ENCODE results near the gene GATA3. TPM values are rescaled to one million over a fixed set of nuclear protein-coding genes. Genes with fewer than 3 reads are reported as not detected.

Gene GATA3
- total RNA-seq, 1 experiment from 2014 or later, result 5.0 TPM

DNA sequence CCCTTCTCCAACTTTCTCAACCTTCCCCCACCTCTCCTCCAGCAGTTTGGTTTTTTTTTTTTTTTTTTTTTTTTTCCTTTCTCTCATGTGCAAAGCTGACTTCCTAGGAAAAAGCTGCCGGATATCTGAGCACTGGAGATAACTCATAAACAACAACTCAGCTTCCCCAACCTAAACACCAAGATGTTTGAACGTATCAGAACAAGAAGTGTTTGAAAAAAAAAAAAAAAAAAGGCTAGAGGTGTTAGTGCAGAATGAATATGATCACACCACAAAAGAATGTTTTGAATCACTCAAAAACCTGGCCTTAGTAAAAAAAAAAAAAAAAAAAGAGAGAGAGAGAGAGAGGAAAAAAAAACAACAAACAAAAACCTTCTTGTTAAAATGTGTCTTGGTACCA, 11.2 kb downstream of the GATA3 start:
- CTCF ChIA-PET, result interaction anchor here (0.7 kb wide), 2 partner anchors 291 to 458 kb away, joined by 3 to 4 read pairs; no protein-coding TSS in a partner anchor
- H3K27ac Mint-ChIP-seq (ENCODE audit: unreplicated experiment), result no peak overlapping the region
- no peaks in the 10 kb centered on the region for H3K27me3 Mint-ChIP-seq (ENCODE audit: unreplicated experiment)
- no TSS peak for BruUV-seq (replicated peaks)
- H3K9me3 Mint-ChIP-seq (ENCODE audit: low read depth, unreplicated experiment), result no peaks in the 10 kb centered on the region
- peaks cover 23% of the 10 kb centered on the region for H3K36me3 Mint-ChIP-seq (ENCODE audit: insufficient read depth, unreplicated experiment)
- intact Hi-C loops (cut with micrococcal nuclease; ENCODE audit: unreplicated experiment), result no loop called here
- TF ChIP-seq, protein P1, sequence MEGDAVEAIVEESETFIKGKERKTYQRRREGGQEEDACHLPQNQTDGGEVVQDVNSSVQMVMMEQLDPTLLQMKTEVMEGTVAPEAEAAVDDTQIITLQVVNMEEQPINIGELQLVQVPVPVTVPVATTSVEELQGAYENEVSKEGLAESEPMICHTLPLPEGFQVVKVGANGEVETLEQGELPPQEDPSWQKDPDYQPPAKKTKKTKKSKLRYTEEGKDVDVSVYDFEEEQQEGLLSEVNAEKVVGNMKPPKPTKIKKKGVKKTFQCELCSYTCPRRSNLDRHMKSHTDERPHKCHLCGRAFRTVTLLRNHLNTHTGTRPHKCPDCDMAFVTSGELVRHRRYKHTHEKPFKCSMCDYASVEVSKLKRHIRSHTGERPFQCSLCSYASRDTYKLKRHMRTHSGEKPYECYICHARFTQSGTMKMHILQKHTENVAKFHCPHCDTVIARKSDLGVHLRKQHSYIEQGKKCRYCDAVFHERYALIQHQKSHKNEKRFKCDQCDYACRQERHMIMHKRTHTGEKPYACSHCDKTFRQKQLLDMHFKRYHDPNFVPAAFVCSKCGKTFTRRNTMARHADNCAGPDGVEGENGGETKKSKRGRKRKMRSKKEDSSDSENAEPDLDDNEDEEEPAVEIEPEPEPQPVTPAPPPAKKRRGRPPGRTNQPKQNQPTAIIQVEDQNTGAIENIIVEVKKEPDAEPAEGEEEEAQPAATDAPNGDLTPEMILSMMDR (IDR thresholded peaks at IDR 0.05; ENCODE audit: unreplicated experiment), result no peak
- DNase-seq, result no peak
- H3K4me3 Mint-ChIP-seq (ENCODE audit: low read depth, unreplicated experiment), result no peak overlapping the region
- H3K4me1 Mint-ChIP-seq (ENCODE audit: low read depth, unreplicated experiment), result no peaks in the 10 kb centered on the region

DNA sequence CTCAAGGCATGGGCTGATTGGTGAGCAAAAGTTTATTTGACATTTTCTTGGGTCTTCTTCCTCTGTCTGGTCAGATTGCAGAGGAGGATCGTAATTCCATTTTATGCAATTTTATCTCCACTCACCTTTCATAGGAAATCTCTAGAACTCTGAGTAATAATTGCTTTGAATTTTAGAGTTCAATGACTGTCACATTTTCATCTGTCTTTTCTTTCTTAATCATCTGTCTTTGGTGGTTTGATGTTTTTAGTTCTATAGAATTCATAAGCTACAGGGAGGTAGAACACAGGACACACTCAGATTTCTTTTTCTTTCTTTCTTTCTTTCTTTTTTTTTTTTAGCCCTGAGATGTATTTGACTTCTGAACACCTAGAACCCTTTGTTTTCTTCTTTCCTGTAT, 11.6 kb downstream of the GATA3 start:
- no peaks in the 10 kb centered on the region for H3K27me3 Mint-ChIP-seq (ENCODE audit: unreplicated experiment)
- no peaks in the 10 kb centered on the region for H3K9me3 Mint-ChIP-seq (ENCODE audit: low read depth, unreplicated experiment)
- no peaks in the 10 kb centered on the region for H3K4me1 Mint-ChIP-seq (ENCODE audit: low read depth, unreplicated experiment)
- DNase-seq, result no peak
- no TSS peak for BruUV-seq (replicated peaks)
- CTCF ChIA-PET, result interaction anchor here (0.7 kb wide), 1 partner anchor 291 kb away, joined by 3 read pairs; no protein-coding TSS in a partner anchor
- no peak overlapping the region for H3K27ac Mint-ChIP-seq (ENCODE audit: unreplicated experiment)
- H3K4me3 Mint-ChIP-seq (ENCODE audit: low read depth, unreplicated experiment), result no peak overlapping the region
- H3K36me3 Mint-ChIP-seq (ENCODE audit: insufficient read depth, unreplicated experiment), result peaks cover 23% of the 10 kb centered on the region
- intact Hi-C loops (cut with micrococcal nuclease; ENCODE audit: unreplicated experiment), result no loop called here
- TF ChIP-seq, protein P1 (IDR thresholded peaks at IDR 0.05; ENCODE audit: unreplicated experiment), result no peak

DNA sequence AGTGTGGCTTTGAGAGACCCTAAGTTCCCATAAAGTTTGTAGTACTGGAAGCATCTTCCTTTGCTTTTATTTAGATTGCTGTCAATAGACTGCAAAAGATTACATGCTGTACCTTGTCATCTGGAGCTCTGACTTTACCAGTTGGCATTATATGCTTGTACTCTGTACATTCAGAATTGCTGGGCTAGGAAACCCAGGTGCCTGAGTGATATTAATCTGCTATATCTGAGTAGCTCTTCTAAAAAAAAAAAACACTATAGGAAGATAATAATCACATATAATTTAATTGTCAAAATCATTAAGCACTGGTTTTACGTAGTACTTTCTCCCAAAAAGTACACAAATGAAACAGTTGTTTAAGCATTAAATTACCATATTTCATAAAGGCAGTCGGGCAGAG, 12.3 kb downstream of the GATA3 start:
- no peak for DNase-seq
- no TSS peak for BruUV-seq (replicated peaks)
- Mint-ChIP-seq H3K27me3 (ENCODE audit: unreplicated experiment) (no peaks in the 10 kb centered on the region), H3K36me3 (ENCODE audit: insufficient read depth, unreplicated experiment) (peaks cover 23% of the 10 kb centered on the region), H3K4me1 (ENCODE audit: low read depth, unreplicated experiment) (no peaks in the 10 kb centered on the region), H3K4me3 (ENCODE audit: low read depth, unreplicated experiment) (no peak overlapping the region), H3K27ac (ENCODE audit: unreplicated experiment) (no peak overlapping the region), H3K9me3 (ENCODE audit: low read depth, unreplicated experiment) (no peaks in the 10 kb centered on the region)
- TF ChIP-seq, protein P1 (IDR thresholded peaks at IDR 0.05; ENCODE audit: unreplicated experiment), result no peak
- intact Hi-C loops (cut with micrococcal nuclease; ENCODE audit: unreplicated experiment), result no loop called here
- CTCF ChIA-PET, result interaction anchor here (0.5 kb wide), 1 partner anchor 30 kb away, joined by 7 read pairs; no protein-coding TSS in a partner anchor

DNA sequence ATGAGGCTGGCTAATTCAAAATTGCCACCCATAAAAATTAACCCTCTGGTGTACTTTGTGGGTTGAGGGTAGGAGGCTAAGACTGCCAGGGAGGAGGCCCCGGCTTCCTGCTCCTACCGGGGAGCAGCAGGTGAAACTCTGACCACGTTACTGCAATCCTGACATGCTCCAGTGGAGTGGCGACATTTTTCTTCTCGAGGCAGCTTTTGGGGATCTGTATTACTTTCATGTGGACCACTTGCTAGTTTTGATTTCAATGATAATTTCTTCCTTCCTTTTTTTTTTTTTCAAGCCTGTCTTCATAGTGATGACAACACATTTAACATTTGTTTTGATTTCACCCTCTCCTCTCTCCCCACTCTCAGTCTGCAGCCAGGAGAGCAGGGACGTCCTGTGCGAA, 14.6 kb downstream of the GATA3 start:
- H3K27me3 Mint-ChIP-seq (ENCODE audit: unreplicated experiment), result no peaks in the 10 kb centered on the region
- DNase-seq, result no peak
- intact Hi-C loops (cut with micrococcal nuclease; ENCODE audit: unreplicated experiment), result no loop called here
- TF ChIP-seq, protein P1 (IDR thresholded peaks at IDR 0.05; ENCODE audit: unreplicated experiment), result no peak
- no TSS peak for BruUV-seq (replicated peaks)
- peaks cover 26% of the 10 kb centered on the region for H3K36me3 Mint-ChIP-seq (ENCODE audit: insufficient read depth, unreplicated experiment)
- H3K9me3 Mint-ChIP-seq (ENCODE audit: low read depth, unreplicated experiment), result no peaks in the 10 kb centered on the region
- H3K4me1 Mint-ChIP-seq (ENCODE audit: low read depth, unreplicated experiment), result no peaks in the 10 kb centered on the region
- CTCF ChIA-PET, result no interaction called here
- no peak overlapping the region for H3K4me3 Mint-ChIP-seq (ENCODE audit: low read depth, unreplicated experiment)
- H3K27ac Mint-ChIP-seq (ENCODE audit: unreplicated experiment), result no peak overlapping the region
